HUDEP-2 (cell line): ENCODE data around the gene CD3D.

Experiments
- DNase-seq, 76 experiments: peaks; one replicate each; lab custom pipeline; 2025; ENCODE audit not compliant: unreplicated experiment in 76 of 76; lab: John Stamatoyannopoulos, UW

The CD3D gene

DNA sequence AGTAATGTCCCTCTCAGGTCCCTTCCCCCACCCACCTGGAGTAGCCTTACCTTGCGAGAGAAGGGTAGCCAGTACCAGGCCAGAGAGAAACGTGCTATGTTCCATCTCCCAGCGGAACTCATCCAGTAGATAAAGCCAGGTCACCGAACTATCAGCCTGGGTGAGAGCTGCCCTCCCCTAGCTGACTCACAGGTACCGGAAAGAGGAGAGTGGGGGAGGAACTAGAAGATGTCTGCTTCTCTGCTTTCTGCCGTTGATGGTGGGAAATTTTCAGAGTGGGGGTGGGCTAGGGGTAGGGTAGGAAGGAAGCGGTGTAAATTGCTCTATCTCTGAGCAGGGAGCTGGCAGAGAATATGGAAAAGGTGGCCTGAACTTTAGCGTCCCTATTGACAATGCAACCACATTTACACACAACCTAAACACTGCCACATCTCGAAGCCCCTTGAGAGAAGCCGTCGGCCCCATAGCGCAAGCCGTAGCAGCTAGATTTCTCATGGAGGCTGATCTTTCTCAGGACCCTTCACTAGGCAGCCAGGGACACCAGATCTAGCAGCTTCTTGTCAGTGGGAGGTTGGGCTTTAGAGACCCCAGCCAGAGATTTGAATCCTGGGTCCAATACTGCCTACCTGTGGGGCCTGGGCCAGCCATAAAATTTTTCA lies at the start of gene CD3D:
CD3D (minus strand) TSS at position 203 of the 659 bp plus-strand sequence; CDS start at position 105, 98 bp downstream.
- DNase-seq, result peak in 1 of 76 experiments; percentile 3

DNA sequence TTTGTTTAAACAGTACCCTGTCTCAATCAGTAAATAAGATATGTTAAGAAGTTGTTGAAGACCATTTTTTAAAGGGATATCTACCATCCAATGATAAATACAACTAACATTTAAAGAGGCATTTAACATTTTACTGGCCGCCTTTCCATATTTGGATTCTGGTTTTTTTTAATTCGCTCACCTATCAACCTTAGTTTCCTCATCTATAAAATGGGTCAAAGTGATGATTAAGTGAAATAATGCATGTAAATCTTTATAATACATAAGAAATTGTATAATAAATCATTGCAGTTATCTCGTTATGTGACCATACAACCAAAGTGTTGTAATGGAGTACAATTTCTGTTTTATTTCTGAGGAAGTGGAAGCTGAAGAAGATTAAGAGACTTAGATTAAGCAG lies 41.2 kb upstream of the CD3D start:
- no peak for DNase-seq

GRCh38 chr11:118382954-118383353 lies 40.4 kb upstream of the CD3D start:
- no peak for DNase-seq

- DNase-seq, result no peak
Observed at GRCh38 chr11:118380571-118380970, 38.1 kb upstream of the CD3D start.

DNA sequence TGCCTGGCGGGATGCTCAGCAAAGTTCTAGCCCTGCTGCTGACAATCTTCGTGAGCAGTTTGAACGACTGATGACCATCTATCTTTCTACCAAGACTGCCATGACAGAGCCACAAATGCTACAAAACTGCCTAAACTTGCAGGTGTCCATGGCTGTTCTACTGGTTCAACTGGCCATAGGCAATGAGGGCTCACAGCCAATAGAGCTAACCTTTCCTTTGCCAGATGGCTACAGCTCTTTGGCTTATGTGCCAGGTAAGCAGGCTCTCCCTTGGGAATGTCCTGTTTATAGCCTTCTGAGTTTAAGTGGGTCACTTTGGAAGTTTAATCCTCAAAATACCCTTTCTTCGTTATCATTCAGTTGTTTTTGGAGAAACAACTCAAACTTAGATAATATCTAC lies 37.0 kb upstream of the CD3D start:
- no peak for DNase-seq

DNA sequence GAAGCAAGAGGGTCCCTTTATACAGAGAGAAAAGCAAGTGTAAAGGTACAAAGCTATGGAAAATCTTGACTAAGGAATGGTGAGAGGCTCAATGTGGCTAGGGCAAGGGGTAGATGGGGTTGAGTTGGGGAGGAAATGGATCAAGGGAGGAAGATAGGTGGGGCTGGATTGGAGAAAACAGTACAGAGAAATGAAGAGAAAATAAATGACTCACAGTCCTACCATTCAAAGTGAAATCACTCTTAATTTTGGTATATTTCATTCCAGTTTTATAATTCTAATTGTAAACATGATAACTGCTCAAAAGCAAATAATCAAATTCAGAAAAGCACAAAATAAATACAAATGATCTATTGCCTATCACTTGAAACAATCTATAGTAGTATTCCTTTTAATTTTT lies 33.5 kb upstream of the CD3D start:
- DNase-seq, result no peak

DNA sequence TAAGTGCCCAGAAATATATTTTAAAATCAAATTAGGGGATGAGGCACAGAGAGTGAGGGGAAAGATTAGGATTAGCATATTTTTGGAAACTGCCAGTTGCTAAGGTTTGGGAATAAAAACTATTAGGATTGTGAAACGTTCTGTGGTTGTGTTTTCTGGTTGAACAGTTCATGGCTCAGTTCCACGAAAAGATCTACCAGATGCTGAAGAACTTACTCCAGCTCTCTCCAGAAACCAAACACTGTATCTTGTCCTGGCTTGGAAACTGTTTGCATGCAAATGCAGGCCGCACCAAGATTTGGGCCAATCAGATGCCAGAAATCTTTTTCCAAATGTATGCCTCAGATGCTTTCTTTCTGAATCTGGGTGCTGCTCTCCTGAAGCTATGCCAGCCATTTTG lies 32.2 kb upstream of the CD3D start:
- no peak for DNase-seq

- no peak for DNase-seq
Observed at GRCh38 chr11:118373871-118374270, 31.4 kb upstream of the CD3D start.

GRCh38 chr11:118373263-118373662 lies 30.8 kb upstream of the CD3D start:
- no peak for DNase-seq

DNA sequence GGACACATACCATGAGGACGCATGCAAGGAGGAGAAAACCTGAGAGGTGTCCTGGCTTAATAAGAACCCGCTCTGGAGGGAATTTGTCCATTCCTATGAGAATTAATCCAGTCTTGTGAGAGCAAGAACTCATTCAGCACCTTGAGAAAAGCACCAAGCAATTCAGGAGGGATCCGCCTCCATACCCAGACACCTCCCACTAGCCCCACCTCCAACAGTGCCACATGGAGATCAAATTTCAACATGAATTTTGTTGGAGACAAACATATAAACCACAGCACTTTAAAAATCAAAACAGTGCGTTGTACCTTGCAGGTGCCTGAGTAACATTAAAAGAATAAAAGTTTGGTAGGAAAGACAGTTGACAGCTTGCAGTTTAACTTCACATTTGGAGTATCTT lies 28.3 kb upstream of the CD3D start:
- no peak for DNase-seq

DNA sequence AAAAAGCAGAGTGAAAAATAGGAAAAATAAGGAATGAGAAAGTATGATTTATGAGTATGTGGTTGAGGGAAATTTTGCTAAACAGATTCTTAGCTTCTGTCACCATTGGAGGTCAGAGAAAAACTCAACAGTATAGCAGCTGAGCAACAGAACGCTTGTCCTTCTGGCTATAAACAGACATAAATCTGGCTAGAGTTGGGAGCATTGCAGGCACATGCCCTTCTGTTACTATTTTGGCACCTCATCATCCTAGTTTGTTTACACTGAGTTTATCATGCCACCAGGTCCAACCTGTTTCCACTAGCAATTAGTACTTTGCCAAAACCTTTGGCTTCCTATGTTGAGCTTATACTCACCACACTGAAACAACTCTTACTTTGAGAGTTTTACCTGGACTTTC lies 23.8 kb upstream of the CD3D start:
- DNase-seq, result no peak

- no peak for DNase-seq
Observed at GRCh38 chr11:118364956-118365615, 22.6 kb upstream of the CD3D start.

- DNase-seq, result peak; percentile 35 to 96 (median 91)
Observed at GRCh38 chr11:118359295-118359958, 16.9 kb upstream of the CD3D start, which contains the start of gene UBE4A. TSS of gene UBE4A (plus strand) at chr11:118359600. CDS start at chr11:118365081, 5,481 bp downstream.

DNA sequence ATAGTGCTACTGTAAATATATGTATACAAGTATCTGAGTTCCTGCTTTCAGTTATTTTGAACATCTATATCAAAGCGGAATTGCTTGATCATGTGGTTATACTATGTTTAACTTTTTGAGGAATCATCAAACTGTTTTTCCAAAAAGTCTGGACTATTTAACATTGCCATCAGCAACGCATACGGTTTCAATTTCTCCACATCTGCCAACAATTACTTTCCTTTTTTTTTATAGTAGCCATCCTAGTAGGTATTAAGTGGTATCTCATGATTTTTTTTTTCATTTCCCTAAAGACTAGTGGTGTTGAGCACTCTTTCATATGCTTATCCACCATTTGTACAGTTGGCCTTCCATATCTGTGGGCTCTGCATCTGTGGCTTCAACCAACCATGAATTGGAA lies 15.6 kb upstream of the CD3D start:
- no peak for DNase-seq

DNA sequence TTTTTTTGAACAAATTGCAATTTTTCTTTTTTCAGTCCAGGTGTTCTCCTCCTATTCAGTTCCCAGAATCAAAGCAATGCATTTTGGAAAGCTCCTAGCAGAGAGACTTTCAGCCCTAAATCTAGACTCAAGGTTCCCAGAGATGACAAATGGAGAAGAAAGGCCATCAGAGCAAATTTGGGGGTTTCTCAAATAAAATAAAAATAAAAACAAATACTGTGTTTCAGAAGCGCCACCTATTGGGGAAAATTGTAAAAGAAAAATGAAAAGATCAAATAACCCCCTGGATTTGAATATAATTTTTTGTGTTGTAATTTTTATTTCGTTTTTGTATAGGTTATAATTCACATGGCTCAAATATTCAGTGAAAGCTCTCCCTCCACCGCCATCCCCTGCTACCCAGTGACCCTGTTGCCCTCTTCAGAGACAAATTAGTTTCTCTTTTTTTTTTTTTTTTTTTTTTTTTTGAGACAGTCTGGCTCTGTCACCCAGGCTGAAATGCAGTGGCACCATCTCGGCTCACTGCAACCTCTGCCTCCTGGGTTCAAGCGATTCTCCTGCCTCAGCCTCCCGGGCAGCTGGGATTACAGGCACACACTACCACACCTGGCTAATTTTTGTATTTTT lies 10.7 kb upstream of the CD3D start:
- DNase-seq, result peak in 9 of 76 experiments; percentile 1 to 24 (median 10)

DNA sequence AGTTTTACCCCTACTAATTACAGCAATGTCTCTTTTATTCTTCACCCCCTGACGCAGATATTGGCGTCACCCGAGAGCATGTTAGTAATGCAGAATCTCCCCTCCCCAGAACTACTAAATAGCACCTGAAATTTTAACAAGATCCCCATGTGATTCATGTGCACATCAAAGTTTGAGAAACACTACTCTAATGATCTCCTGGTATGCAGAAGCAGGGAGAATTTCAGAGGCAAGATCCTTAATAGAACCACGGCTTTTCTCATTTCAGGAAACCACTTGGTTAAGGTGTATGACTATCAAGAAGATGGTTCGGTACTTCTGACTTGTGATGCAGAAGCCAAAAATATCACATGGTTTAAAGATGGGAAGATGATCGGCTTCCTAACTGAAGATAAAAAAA lies 7.0 kb upstream of the CD3D start:
- DNase-seq, result no peak

- no peak for DNase-seq
Observed at GRCh38 chr11:118343981-118344515, 1.5 kb upstream of the CD3D start, which contains the start of gene CD3G. TSS of gene CD3G (plus strand) at chr11:118344344. CDS start at chr11:118344424, 80 bp downstream.

- DNase-seq, result no peak
Observed at GRCh38 chr11:118343248-118343647, 743 bp upstream of the CD3D start.

DNA sequence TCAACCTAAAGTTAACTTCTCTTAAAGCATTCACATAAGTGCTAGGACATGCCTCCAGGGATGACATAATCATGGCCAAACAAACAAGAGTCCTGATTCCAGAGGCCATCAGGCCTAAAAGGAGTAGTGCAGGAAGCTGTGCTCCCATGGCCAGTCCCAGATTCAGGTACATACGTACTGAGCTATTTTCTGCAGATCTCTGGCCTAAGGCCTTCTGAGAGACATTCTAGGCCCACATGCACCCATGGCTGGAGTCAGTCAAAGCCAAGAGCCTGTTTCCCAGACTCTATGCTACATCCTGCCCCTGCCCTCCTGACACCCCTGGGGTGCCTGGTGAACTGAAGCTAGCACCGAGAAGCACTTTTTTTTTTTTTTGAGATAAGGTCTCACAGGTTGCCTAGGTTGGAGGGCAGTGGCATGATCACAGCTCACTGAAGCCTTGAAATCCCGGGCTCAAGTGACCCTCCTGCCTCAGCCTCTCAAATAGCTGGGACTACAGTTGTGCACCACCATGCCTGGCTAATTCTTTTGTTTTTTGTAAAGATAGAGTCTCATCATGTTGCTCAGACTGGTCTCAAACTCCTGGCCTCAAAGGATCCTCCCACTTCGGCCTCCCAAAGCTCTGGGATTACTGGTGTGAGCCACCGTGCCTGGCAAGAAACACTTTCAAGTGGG lies 553 bp downstream of the CD3D start:
- DNase-seq, result no peak

DNA sequence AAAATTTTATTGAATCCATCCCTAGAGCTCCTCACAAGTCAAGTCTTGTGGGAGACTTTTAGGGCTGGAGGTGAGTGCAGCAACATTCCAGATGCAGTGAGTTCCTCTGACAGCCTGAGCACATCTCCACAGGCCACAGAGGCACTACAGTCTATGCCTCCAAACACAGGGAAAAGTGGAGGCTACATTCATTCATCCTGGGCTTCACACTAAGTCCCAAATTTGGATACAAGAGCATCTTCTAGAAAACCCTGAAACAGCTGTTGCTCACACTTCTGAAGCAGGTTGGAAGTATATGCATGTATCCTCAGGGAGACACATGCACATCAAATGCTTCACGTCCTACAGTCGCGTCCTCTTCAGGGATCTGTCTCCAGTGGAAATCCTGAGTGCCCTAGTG lies 1.2 kb downstream of the CD3D start:
- DNase-seq, result no peak
